NCI-H1092 treated with DMSO at 0.1 percent for 48 hours (cell line): Measurements from ENCODE around the gene PDE1C.
"Not testable (repeated sequence)": the region's sequence is repeated elsewhere in the genome, so short reads cannot be mapped to it uniquely, and the experiment has no call there.

Source experiments
- DNase-seq: peaks from one replicate; lab custom pipeline; 2025; lab: John Stamatoyannopoulos, UW

The PDE1C gene

DNA sequence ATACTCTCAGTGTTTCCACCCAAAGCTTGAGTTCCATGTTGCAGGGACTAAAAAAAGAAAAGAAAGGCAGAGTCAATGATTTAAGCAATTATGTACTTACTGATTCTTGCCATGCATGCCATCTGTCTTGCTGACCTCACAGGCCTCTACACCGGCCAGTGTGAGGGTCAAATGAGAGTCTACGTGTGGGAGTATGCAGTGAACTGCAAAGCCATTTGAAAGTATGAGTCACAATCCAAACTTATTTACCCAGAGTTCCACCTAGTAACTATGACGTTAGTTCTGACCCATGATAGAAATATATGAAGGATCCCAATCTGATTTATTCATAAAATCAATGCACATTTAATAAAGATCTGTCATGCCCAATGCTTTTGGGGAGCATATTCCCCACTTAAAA, 26.5 kb downstream of the PDE1C start:
- no peak for DNase-seq

DNA sequence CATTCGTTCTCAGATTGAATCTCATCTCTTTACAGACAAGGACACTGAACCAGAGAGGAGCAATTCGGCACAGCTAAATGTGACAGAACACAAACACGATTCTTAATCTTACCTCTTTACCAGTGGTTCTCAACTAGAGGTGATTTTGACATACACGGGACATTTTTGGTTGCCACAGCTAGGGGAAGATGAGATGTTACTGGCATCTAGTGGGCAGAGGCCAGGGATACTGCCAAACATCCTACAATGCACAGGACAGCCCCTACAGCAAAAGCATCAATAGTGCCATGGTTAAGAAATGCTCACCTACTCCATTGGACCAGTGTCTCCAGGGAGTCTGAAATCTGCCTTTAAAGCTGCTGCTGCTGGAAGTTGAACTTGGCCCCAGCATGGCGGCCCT, 27.3 kb downstream of the PDE1C start:
- DNase-seq, result no peak

DNA sequence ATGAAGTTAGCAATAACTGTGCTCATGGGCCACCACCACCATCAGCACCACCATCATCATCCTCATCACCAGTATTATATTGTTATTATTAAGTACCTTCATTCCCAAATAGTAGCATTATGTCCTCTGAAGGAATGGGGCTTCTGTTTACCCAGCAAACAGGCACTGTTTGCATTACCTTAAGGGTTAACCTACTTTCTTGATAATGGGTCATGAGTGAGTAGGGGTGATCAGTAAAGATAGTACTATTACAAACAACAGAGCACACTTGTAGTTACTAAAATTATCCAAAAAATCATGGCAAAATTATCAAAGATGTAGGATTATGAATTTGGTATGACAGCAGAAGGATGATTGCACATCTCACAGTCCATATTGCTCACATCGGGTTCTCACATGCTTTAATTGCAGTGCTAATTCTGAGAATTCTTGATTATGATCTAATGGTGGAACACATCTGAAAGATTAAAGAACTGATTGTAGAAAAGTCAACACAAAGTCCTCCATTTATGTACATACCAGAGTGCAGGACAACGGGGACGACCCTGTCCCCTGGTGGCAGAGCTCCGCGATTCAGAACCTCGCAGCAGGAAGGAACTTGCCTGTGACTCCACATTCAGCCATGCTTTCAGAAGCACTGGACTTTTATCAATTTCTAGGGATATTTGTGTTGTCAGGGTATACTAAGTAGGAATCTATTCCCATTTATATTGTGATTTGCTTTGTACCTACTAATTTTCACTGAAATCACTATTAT, 31.0 kb downstream of the PDE1C start:
- no peak for DNase-seq

DNA sequence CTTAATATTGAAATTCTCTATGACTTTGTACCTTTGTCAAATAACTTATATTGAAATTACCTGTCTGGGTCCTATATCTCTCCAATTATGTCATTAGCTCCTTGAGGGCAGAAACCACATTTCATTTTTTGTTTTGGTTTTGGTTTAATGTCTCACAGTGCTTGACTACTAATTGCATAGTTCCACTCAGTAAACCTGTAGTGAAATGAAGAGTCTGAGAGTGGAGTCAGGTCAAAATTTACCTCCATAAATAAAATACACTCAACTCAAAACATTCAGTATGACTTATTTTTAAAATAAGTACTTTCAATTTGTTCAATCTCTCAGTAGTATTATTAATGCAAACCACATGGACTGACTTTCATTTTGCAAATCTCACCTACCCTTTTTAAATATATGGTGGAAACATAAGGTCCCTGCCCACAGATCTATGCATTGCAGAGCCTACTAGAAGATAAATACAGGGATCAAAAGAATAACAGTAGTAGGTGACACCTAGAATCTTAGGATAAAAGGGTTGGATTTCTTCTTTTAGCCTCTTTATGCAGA, 32.5 kb downstream of the PDE1C start:
- DNase-seq, result no peak

DNA sequence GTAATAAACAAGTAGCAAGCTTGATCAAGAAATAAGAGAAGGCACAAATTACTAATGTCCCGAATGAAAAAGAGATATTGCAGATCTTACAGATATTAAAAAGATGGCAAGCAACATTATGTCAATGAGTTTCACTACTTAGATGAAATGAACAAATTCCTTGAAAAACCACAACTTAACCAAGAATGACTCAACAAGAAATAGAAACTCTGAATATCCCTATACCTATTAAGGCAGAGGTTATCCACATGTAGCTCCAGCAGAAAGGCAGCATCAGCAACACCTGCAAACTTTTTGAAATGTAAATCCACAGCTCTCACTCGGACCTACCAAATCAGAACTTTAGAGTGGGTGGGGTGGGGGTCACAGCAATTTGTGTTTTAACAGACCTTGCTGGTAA, 33.6 kb downstream of the PDE1C start:
- DNase-seq, result no peak

DNA sequence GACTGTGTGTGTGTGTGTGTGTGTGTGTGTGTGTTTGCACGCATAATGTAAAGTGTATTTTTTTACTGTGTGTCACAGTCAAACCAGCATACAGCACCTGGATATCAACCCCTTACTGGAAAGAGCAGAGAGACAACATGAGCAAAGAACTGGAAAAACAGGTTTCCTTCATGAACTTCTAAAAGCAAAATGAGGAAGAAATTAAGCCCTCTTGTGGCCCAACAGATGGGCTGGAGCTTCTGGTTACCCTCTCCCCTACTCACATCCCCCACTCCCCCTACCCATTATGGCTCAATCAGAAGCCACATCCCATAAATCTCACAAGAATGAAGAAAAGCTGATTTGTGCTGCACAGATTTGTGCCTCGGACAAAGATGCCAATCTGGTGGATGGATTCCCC, 36.2 kb downstream of the PDE1C start:
- no peak for DNase-seq

DNA sequence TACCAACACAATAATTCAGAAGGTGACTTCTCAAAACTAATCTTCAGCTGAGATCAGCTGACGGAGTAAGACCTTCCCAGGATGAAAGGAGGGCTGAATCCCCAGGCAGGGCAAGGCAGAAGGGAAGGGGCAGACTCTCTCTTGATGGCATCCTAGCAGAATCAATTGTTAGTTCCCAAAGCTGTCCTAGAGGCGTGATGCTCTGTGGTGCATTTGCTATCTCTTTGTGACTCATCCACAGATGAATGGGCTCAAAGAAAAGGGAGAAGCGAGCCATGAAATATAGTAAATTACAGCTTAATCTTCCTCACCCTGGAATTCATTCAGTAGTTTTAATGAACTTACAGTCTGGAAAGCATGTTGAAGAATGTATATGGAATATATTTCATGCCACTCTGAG, 37.2 kb downstream of the PDE1C start:
- no peak for DNase-seq

DNA sequence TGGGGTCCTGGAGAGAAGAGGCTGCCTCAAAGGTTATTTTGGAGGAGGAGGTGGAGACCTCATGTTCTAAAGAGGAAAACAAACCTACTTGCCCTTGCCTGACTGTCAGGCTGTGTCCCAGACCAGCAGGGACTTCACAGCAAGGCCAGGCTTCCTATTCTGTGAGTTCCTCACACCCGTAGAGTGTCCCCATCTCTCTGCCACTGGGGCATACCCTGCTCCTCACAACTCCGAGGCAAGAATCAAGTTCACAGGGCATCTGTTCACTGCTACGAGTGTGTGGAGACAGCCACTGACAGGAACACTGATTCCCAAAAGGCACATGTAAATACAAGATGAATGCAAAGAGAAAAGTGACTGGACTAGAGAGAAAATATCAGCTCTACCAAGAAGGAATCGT, 38.0 kb downstream of the PDE1C start:
- DNase-seq, result no peak

DNA sequence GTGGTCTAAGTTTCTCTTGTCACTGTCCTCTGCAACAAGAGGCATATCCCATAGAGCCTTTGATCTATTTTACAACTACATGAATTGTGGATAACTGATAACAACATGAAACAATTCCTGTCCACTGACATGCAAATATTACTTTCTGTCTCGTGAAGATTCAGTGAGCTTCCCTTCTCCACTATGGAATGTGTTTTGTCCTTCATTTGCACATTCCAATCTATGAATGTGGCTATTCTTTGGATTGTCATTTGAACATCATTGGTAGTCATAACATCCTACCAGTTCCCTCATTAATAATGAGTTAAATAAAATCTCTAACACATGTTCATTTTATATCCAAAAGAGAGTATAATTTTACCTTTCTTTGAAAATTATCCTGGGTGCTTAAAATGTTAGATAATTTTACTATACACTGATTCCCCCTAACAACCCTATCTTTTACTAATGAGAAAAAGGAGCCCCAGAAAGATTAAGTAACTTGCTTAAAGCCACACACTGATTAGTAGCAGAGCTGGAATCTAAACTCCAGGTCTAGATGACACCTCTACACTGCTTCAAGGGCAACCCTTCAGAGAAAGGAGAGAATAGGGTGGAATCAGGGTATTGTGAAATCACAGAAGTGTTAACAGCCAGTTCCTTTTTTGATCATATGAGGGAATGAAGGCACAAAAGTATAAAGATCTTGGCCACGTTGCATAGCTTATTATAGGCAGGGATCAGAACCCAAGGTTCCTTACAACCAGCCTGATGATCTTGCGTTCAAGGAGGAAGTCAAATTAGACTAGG, 39.1 kb downstream of the PDE1C start:
- DNase-seq, result no peak

DNA sequence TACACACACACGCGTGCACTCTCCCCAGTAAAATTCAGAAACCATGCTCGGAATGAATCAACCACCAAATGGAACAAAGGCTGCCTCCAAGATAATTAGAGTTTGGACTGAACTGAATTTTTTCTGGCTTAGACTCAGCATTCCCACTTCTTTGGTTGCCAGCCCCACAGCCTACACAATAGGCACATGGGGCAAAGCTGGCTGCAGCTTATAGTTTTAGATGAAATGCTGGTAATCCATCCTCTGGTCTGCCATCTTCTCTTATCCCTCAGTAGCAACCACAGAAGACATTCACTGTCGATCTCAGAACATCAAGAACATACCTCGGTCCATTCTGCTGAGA, 44.2 kb downstream of the PDE1C start:
- no peak for DNase-seq

DNA sequence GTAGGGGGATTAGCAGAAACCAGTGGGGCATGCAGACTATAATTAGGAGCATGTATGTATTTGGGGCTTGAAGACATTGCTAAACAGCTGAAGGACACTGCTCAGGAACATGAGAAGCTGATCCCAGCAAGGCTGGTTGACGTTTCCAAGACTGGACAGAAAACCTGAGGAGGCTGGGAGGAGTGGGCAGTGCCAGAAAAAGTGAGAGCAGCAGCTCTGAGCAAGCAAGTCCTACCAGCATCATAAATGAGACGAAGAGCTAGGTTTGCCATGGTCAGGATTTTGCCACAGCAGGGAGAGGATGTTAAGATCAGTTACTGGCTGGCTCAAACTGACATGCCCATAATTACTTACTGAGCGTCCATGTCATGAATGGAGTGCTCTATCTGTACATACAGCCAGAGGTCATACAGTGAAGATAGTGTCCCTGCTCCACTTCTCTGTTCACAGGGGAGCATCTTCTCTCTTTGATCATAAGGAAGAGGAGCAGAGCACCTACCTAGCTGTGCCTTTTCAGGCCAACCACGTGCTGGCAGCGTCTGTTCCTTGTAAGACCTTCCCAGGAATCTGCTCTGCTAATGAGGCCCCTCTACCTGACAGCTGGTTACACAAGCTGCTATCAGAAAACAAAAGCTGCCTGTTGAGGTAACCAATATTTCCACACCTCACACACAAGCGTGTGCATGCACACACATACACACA, 44.7 kb downstream of the PDE1C start:
- no peak for DNase-seq

DNA sequence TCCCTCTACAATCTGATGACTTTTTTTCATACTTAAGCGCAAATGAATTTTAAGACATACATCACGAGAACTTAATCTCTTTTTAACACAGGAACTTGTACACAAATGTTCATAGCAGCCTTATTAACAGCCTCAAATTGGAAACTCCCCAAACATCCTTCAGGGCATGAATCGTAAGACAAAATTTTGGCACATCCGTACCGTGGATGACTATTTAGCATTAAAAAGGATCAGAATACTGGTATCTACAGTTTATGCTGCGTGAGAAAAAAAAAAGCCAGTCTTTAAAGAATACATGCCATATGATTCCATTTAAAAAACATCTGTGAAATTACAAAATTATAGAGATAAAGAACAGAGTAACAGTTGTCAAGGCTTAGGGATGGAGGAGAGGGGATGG, 46.8 kb downstream of the PDE1C start:
- DNase-seq, result no peak

DNA sequence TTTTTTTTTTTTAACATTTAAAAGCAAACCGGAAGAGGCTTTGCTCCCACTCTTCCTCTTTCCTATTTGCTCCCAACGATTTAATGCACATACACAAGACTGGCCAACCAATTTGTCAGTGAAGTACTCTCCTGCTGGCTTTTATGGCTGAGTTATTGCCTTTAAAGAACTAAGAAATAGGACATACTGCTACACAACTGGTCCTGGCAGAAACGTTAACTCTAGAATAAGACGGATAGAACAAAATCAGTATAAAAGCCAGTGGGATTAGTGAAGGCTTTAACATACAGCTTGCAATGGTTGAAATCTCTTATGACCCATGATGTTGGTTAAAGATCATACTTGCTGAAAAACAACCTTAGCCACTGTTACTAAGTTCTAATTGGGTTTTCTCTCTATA, 47.2 kb downstream of the PDE1C start:
- DNase-seq, result no peak

DNA sequence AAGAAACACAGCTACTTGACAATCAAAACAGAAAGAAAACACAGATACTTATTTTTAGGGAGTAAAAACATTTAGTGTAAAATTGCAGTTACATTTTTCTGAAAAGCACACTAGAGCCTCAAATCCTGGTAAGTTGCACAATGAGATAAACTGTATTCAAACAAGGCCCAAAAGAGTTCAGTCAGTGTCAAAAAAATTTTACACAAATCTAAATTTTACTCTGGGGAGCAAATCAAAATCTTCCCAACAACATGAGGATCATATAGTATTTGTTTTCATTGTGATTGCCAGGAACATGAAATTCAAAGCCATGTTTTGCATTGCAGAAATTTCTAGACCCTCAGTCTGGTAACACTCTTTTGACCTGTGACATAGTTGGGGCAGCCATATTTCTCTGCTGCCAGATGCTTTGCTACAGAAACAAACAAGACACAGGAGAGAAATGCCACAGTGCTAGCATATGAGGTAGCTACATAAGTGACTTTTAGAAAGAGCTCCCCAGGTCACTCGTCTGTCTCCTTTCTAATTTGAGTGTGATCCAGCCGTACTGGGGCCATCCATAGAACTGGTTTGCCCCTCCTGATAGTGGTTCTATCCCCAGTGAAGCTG, 49.6 kb downstream of the PDE1C start:
- no peak for DNase-seq

DNA sequence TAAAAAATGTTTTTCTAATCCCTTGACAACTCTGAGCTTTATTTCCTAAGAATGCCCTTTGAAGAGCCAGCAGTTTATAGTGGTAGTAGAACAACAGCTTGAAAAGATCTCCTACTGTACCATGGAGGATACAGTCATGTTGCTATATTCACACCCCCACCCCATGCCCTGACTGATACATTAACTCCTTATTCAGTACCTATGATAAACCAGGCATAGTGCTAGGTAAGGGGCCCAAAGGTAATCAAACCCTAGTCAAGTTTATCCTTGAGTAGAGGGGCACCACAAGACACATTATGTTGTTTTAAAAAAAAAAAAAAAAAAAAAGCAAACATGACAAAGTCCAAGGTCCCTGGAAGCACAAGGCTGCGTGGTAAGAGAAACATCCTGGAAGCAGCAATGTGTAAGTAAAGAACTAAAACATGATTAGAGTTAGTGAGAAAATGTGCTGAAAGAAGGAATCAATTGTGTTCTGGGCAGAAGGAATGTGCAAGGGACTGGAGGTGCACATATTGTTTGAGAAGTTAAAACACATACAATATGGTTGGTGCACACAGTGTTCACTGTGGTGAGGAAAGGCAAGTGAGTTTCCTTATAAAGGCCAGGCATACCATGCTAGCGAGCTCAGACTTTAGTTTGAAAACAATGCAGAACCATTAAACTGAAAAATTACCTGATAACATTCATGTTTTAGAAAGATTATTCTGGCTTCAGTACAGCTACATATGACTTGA, 51.2 kb downstream of the PDE1C start:
- DNase-seq, result no peak

DNA sequence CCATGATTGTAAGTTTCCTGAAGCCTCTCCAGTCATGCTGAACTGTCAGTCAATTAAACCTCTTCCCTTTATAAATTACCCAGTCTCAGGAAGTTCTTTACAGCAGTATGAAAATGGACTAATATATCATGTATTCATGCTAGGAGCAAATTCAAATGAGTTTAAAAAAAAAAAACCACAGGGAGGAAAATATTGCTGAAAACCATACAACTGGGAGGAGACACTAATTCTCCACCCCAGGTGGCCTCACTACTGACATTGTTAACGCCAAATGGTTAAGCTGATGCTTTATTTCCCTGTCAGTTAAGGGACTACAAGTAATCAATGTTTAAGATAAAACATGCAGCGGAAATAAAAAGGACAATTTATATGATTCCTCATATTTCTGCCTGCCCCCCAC, 55.1 kb downstream of the PDE1C start:
- no peak for DNase-seq

DNA sequence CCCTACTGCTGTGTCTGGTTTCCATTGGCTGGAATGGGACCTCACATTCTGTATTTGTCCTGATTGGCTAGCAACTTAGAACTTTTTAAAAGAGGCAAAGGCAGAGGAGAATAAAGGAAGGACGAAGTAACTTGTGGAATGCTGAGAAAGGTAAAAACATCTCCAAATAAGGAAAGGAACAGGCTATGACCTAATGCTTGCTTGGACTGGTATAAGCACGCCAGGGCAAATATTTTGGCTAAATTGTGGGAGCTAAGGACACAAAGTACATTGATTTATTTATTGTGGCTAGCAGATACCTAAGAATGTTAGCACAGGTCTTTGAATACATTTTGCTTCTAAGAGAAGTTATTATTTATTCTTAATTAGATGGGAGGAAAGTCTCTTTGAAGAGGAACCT, 56.7 kb downstream of the PDE1C start:
- DNase-seq, result not testable (repeated sequence)

DNA sequence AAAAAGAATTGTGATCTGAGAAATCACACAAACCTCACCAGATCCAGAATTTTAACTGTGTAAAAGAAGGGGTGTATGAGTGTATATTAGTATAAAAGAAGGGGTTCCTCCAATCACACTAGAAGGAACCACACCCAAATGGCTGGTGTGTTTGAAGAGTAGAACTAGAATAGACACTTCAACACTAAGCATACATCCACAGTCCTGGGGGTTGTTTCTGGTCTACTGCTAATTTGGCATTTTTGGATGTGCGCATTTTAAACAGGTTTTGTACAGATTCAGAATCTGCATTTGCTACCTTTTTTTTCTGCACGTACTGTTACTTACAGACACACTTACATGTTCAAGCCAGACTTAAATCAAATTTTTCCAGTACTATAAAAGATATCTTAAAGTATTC, 64.6 kb downstream of the PDE1C start:
- DNase-seq, result no peak

DNA sequence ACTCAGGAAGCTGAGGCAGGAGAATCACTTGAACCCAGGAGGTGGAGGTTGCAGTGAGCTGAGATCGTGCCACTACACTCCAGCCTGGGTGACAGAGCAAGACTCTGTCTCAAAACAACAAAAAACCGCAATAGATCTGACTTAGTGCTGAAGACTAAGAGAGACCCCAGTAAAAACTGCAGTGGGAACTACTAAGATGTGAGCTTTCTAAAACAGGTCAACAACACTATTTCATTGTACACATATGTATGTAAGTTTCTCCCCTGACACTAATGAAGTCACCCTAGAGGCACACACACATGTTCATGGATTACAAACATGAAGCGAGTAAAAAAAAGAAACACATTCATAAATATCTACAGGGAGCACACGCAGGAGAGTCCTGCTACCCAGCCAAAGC, 68.3 kb downstream of the PDE1C start:
- DNase-seq, result no peak

DNA sequence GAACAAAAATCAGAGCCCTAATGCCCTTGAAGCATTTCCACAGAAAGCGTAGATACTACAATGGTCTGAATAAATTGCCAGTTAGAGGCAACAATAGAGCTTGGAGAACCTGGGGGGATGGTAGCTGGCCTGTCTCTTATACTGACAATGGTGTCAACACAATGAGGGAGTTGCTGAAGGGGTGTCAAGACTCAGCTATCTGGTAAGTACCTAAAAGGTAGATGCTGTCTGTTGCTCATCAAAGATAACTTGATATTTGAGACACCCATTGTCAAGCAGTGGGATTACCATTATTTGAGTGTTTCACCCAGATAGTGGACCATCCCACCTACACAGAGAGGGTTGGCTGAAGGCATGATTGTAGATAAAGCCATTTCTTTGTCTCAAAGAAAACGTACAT, 72.8 kb downstream of the PDE1C start:
- no peak for DNase-seq

DNA sequence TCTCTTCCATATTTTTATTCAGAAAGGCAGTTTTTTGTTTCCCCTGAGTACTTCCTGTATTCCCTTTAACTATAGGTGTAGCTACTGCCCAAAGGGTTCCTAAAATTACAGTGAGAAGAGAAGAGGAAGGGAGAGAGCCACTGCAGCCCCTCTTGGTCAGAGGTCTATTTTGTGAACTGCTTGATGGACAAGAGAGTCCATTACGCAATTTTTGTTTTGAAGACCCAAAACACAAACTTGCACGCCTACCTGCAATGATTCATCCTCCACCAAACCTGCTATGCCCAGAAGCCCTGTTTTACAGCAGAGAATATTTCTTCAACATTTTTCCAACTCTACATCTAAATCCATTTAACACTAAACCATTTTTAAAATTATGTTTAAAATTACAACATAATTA, 75.1 kb downstream of the PDE1C start:
- no peak for DNase-seq

DNA sequence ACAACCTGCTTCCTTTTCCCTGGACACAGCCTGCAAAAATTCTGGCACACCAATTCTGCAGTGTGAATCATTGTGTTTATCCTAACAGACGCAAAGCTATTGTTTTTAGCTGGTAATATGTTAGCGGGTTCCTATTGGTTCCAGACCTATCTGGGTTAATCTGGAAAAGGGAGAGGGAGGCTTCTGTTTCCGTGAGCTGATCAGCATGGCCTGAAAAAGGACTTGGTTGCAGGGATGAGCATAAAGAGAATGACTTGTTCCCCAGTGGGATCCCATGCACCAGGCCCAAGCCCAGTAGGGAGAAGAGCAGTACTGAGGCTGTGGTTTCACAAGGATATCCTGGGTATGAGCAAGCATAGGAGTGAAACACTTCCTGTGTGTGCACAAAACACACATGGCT, 78.4 kb downstream of the PDE1C start:
- no peak for DNase-seq
